ENCODE data around the gene WRAP53. TPM values are rescaled to one million over a fixed set of nuclear protein-coding genes. Genes with fewer than 3 reads are reported as not detected.

WRAP53 gene
- total and polyA plus RNA-seq, 4 experiments from 2014 or later, result 9.8 to 13.1 (median 12.2) TPM

- POLR2A ChIA-PET (ENCODE audit: partially characterized antibody), result no interaction called here
- CTCF ChIA-PET (ENCODE audit: partially characterized antibody), result no interaction called here
These were observed 26.7 kb downstream of the WRAP53 start for GRCh38 chr17:7714721-7715594.

GRCh38 chr17:7715936-7716886, 27.9 kb downstream of the WRAP53 start:
- H3K27ac Mint-ChIP-seq, result no peak overlapping the region
- H3K4me3 Mint-ChIP-seq, result peak overlapping the region in 5 of 8 donors; percentile 45 to 71 (median 68)
- CTCF ChIA-PET (ENCODE audit: partially characterized antibody), result interaction anchor here (0.7 to 1.2 kb wide), 3 partner anchors 83 to 455 kb away, joined by 3 to 4 read pairs (median 3); no protein-coding TSS in a partner anchor

More at GRCh38 chr17:7714721-7715594, 26.7 kb downstream of the WRAP53 start:
- intact Hi-C loops (cut with micrococcal nuclease), result no loop called here
- Histone ChIP-seq H3K36me3 (ENCODE audit: insufficient read depth, low read length) (no peaks in the 10 kb centered on the region), H3K27ac (ENCODE audit: low read depth, low read length) (no peak overlapping the region), H3K9me3 (ENCODE audit: control insufficient read depth in 1 of 2, low read length in 2 of 2) (no peaks in the 10 kb centered on the region), H3K4me1 (ENCODE audit: insufficient read depth, low read length) (peaks cover 27% of the 10 kb centered on the region), H3K4me3 (ENCODE audit: low read length in 2 of 2) (no peak overlapping the region), H3K27me3 (ENCODE audit: insufficient read depth, low read length) (peaks cover 28% of the 10 kb centered on the region)
- no peak for DNase-seq
- H3K27me3 Mint-ChIP-seq, result peaks cover 58 to 75% of the 10 kb centered on the region in 2 donors
- H3K9me3 Mint-ChIP-seq, result no peaks in the 10 kb centered on the region
- H3K4me1 Mint-ChIP-seq, result peaks cover 15 to 36% (median 28%) of the 10 kb centered on the region in 4 donors
- peaks cover 0 to 4% of the 10 kb centered on the region in 2 donors for H3K36me3 Mint-ChIP-seq
- H3K27ac Mint-ChIP-seq, result no peak overlapping the region
- peak overlapping the region in 1 of 8 donors; percentile 40 for H3K4me3 Mint-ChIP-seq

GRCh38 chr17:7716901-7717755, 28.9 kb downstream of the WRAP53 start, which contains the start of gene DNAH2:
DNAH2 (plus strand) TSS chr17:7717744; CDS start chr17:7719735, 1,991 bp downstream.
- Mint-ChIP-seq H3K36me3 (peaks cover 0 to 7% of the 10 kb centered on the region in 2 donors), H3K27me3 (peaks cover 56 to 73% of the 10 kb centered on the region in 2 donors)
- CTCF ChIA-PET (ENCODE audit: partially characterized antibody), result interaction anchor here (1.0 to 1.2 kb wide), 2 partner anchors 84 to 377 kb away, joined by 3 to 4 read pairs; no protein-coding TSS in a partner anchor

More at GRCh38 chr17:7715936-7716886, 27.9 kb downstream of the WRAP53 start:
- intact Hi-C loops (cut with micrococcal nuclease), result no loop called here
- no peaks in the 10 kb centered on the region for H3K9me3 Mint-ChIP-seq
- Histone ChIP-seq H3K36me3 (ENCODE audit: insufficient read depth, low read length) (no peaks in the 10 kb centered on the region), H3K4me3 (ENCODE audit: low read length in 2 of 2) (no peak overlapping the region), H3K27ac (ENCODE audit: low read depth, low read length) (no peak overlapping the region), H3K4me1 (ENCODE audit: insufficient read depth, low read length) (peaks cover 21% of the 10 kb centered on the region), H3K9me3 (ENCODE audit: control insufficient read depth in 1 of 2, low read length in 2 of 2) (no peaks in the 10 kb centered on the region), H3K27me3 (ENCODE audit: insufficient read depth, low read length) (peaks cover 28% of the 10 kb centered on the region)
- POLR2A ChIA-PET (ENCODE audit: partially characterized antibody), result no interaction called here
- DNase-seq, result no peak
- peaks cover 58 to 74% of the 10 kb centered on the region in 2 donors for H3K27me3 Mint-ChIP-seq
- H3K36me3 Mint-ChIP-seq, result peaks cover 0 to 4% of the 10 kb centered on the region in 2 donors
- H3K4me1 Mint-ChIP-seq, result peaks cover 7 to 26% (median 20%) of the 10 kb centered on the region in 4 donors

GRCh38 chr17:7717756-7718350, 29.6 kb downstream of the WRAP53 start:
- DNase-seq, result peak in 1 of 5 donors; percentile 27
- no peaks in the 10 kb centered on the region for H3K9me3 ChIP-seq (ENCODE audit: control insufficient read depth in 1 of 2, low read length in 2 of 2)
- H3K36me3 Mint-ChIP-seq, result peaks cover 0 to 4% of the 10 kb centered on the region in 2 donors
- peaks cover 6 to 26% (median 18%) of the 10 kb centered on the region in 4 donors for H3K4me1 Mint-ChIP-seq
- peaks cover 55 to 71% of the 10 kb centered on the region in 2 donors for H3K27me3 Mint-ChIP-seq
- H3K27me3 ChIP-seq (ENCODE audit: insufficient read depth, low read length), result peaks cover 28% of the 10 kb centered on the region
- H3K27ac ChIP-seq (ENCODE audit: low read depth, low read length), result no peak overlapping the region
- H3K4me3 Mint-ChIP-seq, result peak overlapping the region in 7 of 8 donors; percentile 50 to 86 (median 57)
- no peaks in the 10 kb centered on the region for H3K36me3 ChIP-seq (ENCODE audit: insufficient read depth, low read length)
- H3K27ac Mint-ChIP-seq, result no peak overlapping the region
- ChIA-PET POLR2A (ENCODE audit: partially characterized antibody) (no interaction called here), CTCF (ENCODE audit: partially characterized antibody) (no interaction called here)
- intact Hi-C loops (cut with micrococcal nuclease), result no loop called here
- H3K9me3 Mint-ChIP-seq, result no peaks in the 10 kb centered on the region
- H3K4me3 ChIP-seq (ENCODE audit: low read length in 2 of 2), result peak overlapping the region in 1 of 2 donors; percentile 41
- peaks cover 21% of the 10 kb centered on the region for H3K4me1 ChIP-seq (ENCODE audit: insufficient read depth, low read length)

More at GRCh38 chr17:7716901-7717755, 28.9 kb downstream of the WRAP53 start, which contains the start of gene DNAH2:
- no peaks in the 10 kb centered on the region for H3K36me3 ChIP-seq (ENCODE audit: insufficient read depth, low read length)
- peaks cover 21% of the 10 kb centered on the region for H3K4me1 ChIP-seq (ENCODE audit: insufficient read depth, low read length)
- POLR2A ChIA-PET (ENCODE audit: partially characterized antibody), result no interaction called here
- H3K9me3 ChIP-seq (ENCODE audit: control insufficient read depth in 1 of 2, low read length in 2 of 2), result no peaks in the 10 kb centered on the region
- no peak within 1 kb of the TSS for H3K27ac ChIP-seq (ENCODE audit: low read depth, low read length)
- Mint-ChIP-seq H3K9me3 (no peaks in the 10 kb centered on the region), H3K4me1 (peaks cover 5 to 26% (median 20%) of the 10 kb centered on the region in 4 donors), H3K27ac (no peak within 1 kb of the TSS), H3K4me3 (peak within 1 kb of the TSS; percentile 55 to 86 (median 68))
- no peak for DNase-seq
- peaks cover 28% of the 10 kb centered on the region for H3K27me3 ChIP-seq (ENCODE audit: insufficient read depth, low read length)
- H3K4me3 ChIP-seq (ENCODE audit: low read length in 2 of 2), result peak within 1 kb of the TSS in 1 of 2 donors; percentile 41
- intact Hi-C loops (cut with micrococcal nuclease), result no loop called here

GRCh38 chr17:7719661-7720060, 31.4 kb downstream of the WRAP53 start:
- Mint-ChIP-seq H3K9me3 (no peaks in the 10 kb centered on the region), H3K27ac (no peak overlapping the region), H3K27me3 (peaks cover 49 to 67% of the 10 kb centered on the region in 2 donors), H3K4me3 (no peak overlapping the region), H3K4me1 (peaks cover 6 to 22% (median 15%) of the 10 kb centered on the region in 4 donors), H3K36me3 (peaks cover 0 to 3% of the 10 kb centered on the region in 2 donors)
- Histone ChIP-seq H3K4me3 (ENCODE audit: low read length in 2 of 2) (no peak overlapping the region), H3K27ac (ENCODE audit: low read depth, low read length) (no peak overlapping the region), H3K4me1 (ENCODE audit: insufficient read depth, low read length) (peaks cover 21% of the 10 kb centered on the region), H3K36me3 (ENCODE audit: insufficient read depth, low read length) (no peaks in the 10 kb centered on the region), H3K27me3 (ENCODE audit: insufficient read depth, low read length) (peaks cover 28% of the 10 kb centered on the region), H3K9me3 (ENCODE audit: control insufficient read depth in 1 of 2, low read length in 2 of 2) (no peaks in the 10 kb centered on the region)
- DNase-seq, result no peak
- intact Hi-C loops (cut with micrococcal nuclease), result no loop called here
- POLR2A ChIA-PET (ENCODE audit: partially characterized antibody), result no interaction called here
- CTCF ChIA-PET (ENCODE audit: partially characterized antibody), result no interaction called here

- Histone ChIP-seq H3K27ac (ENCODE audit: low read depth, low read length) (no peak overlapping the region), H3K36me3 (ENCODE audit: insufficient read depth, low read length) (no peaks in the 10 kb centered on the region), H3K4me1 (ENCODE audit: insufficient read depth, low read length) (peaks cover 21% of the 10 kb centered on the region), H3K9me3 (ENCODE audit: control insufficient read depth in 1 of 2, low read length in 2 of 2) (no peaks in the 10 kb centered on the region), H3K4me3 (ENCODE audit: low read length in 2 of 2) (no peak overlapping the region), H3K27me3 (ENCODE audit: insufficient read depth, low read length) (peaks cover 28% of the 10 kb centered on the region)
- intact Hi-C loops (cut with micrococcal nuclease), result no loop called here
- ChIA-PET POLR2A (ENCODE audit: partially characterized antibody) (no interaction called here), CTCF (ENCODE audit: partially characterized antibody) (interaction anchor here (0.6 kb wide), 1 partner anchor 632 kb away, joined by 4 read pairs; no protein-coding TSS in a partner anchor)
- Mint-ChIP-seq H3K4me1 (peaks cover 6 to 22% (median 15%) of the 10 kb centered on the region in 4 donors), H3K36me3 (peaks cover 0 to 3% of the 10 kb centered on the region in 2 donors), H3K4me3 (no peak overlapping the region), H3K27me3 (peaks cover 49 to 66% of the 10 kb centered on the region in 2 donors), H3K9me3 (no peaks in the 10 kb centered on the region), H3K27ac (no peak overlapping the region)
- no peak for DNase-seq
These were observed 31.8 kb downstream of the WRAP53 start for GRCh38 chr17:7720125-7720524.

Data from CD4-positive, alpha-beta memory T cell (primary cell).